ENCODE data around the gene SLK. TPM values are rescaled to one million over a fixed set of nuclear protein-coding genes. Genes with fewer than 3 reads are reported as not detected.

The SLK gene
- 36.3 TPM in 2 replicates for total RNA-seq (2013; cell fraction: nucleolus; rRNA removed)
- total RNA-seq (2014; rRNA removed) (15.1 and 16.8 TPM in 2 replicates), total RNA-seq (2014; rRNA removed; fragmentation: Illumina TruSeq; extraction: Trizol) (24.2 and 27.0 TPM in 2 replicates), total RNA-seq (2021) (15.0 and 17.5 TPM in 2 replicates), polyA plus RNA-seq (2011; rRNA removed) (12.8 and 21.1 TPM in 2 replicates), polyA plus RNA-seq (2014; fragmentation: Illumina TruSeq; extraction: Trizol) (16.8 and 20.8 TPM in 2 replicates), polyA plus RNA-seq (2014; fragmentation: Nextera tagmentation; extraction: Ambion mirVana) (1 to 10 TPM; 6.0 to 6.4 TPM), polyA plus RNA-seq (2014; rRNA removed) (7.4 and 9.3 TPM in 2 replicates), polyA plus RNA-seq (2016; fragmentation: Nextera tagmentation; extraction: Ambion mirVana) (1 to 10 TPM; 2.5 to 3.4 TPM), polyA minus RNA-seq (2011; rRNA and poly(A)+ RNA removed) (8.0 and 10.5 TPM in 2 replicates), Bru-seq, nascent RNA (percentile 83 among the genes with signal in this experiment), BruChase-seq, experiment 1, labeled RNA remaining after a 6-hour chase (percentile 82 among the genes with signal in this experiment), BruChase-seq, experiment 2, labeled RNA remaining after a 2-hour chase (percentile 88 among the genes with signal in this experiment)
- polyA plus RNA-seq (2011; ENCODE audit: low read depth), result 4.9 TPM
- 3.3 and 3.8 TPM in 2 replicates for polyA plus RNA-seq (2011; cell fraction: cytosol; rRNA removed)
- 9.1 and 11.5 TPM in 2 replicates for polyA plus RNA-seq (2011; cell fraction: nucleus; rRNA removed)
- polyA plus RNA-seq (2012), result 6.0 and 9.6 TPM in 2 replicates
- polyA minus RNA-seq (2011; cell fraction: cytosol; rRNA and poly(A)+ RNA removed), result 6.9 and 12.6 TPM in 2 replicates
- 6.3 and 8.2 TPM in 2 replicates for polyA minus RNA-seq (2011; cell fraction: nucleus; rRNA and poly(A)+ RNA removed)
- long read RNA-seq, experiment 1, partial matches to known transcripts, result 5 of 8 reads
- long read RNA-seq, experiment 1, other reads (novel, unspliced or antisense), result 3 of 8 reads
- long read RNA-seq, experiment 2, partial matches to known transcripts, result 20 of 59 reads
- long read RNA-seq, experiment 2, other reads (novel, unspliced or antisense), result 39 of 59 reads

DNA sequence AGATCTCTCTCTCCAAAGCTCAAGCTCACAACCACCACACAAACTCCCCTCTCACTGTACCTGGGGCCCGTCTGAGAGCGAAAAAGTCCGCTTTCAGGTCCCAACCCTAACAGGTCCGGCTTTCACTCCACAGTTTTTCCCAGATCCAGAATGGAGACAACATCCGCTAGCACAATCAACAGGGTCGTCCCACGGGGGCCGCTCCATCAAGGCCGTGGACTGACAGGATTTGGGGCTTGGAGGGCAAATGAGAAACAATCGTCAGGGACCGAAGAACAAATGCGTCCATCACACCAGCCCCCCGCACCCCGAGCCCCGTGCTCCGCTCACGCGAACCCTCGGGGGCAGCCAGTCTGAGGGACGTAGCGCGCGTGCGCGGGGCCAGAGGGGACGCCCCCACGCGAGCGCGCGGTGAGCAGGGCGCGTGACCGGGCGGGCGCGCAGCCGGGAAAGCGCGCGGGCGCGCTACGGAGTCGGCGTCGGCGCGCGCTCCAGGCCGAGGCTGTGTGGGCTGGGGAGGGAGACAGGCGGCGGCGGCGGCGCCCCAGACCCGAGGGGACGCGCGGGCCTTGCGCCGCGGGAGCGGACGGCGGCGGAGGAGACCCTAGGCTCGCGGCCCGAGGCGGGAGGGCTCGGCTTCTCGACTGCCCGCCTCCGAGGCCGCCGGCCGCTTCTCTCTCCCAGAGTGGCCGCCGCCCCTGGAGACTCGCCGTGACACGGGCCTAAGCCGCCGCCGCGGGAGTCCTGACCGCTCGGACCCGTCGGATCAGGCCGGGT, at the start of gene SLK:
TSS of gene SLK (plus strand) at position 470 of the 777 bp plus-strand sequence. CDS start 606 bp downstream, outside the sequence.
- CTCF ChIA-PET, result interaction anchor here (0.9 kb wide), 1 partner anchor 157 kb away, joined by 3 read pairs; no protein-coding TSS in a partner anchor
- ATAC-seq, result peak; percentile 75
- SMC1A ChIA-PET (ENCODE audit: uncharacterized antibody, unreplicated experiment), result interaction anchor here (1.0 to 1.8 kb wide), 4 partner anchors 46 to 156 kb away, joined by 3 to 5 read pairs (median 4); no protein-coding TSS in a partner anchor
- Histone ChIP-seq H3K79me2 (ENCODE audit: control insufficient read depth, insufficient read depth, low read length) (peaks cover 41% of the 10 kb centered on the region), H4K20me1 (ENCODE audit: control insufficient read depth, insufficient read depth) (no peaks in the 10 kb centered on the region), H3K4me3 (peak within 1 kb of the TSS; percentile 87), H3K4me2 (ENCODE audit: control insufficient read depth, insufficient read depth) (peak within 1 kb of the TSS; percentile 93), H3K9me3 (replicated peaks; ENCODE audit: control insufficient read depth, insufficient read depth, low read length) (no peaks in the 10 kb centered on the region), H3K9ac (ENCODE audit: control insufficient read depth, insufficient read depth, low read length) (peak within 1 kb of the TSS; percentile 71), H3K27ac (ENCODE audit: control insufficient read depth, insufficient read depth) (peak within 1 kb of the TSS; percentile 77), H3K36me3 (ENCODE audit: control insufficient read depth in 2 of 2, insufficient read depth in 2 of 2, low read length in 1 of 2) (no peaks in the 10 kb centered on the region), H3K27me3 (replicated peaks in 1 of 2; ENCODE audit: control insufficient read depth in 2 of 2, insufficient read depth in 2 of 2, low read length in 1 of 2) (no peaks in the 10 kb centered on the region), H2AFZ (ENCODE audit: control insufficient read depth, low read depth, low read length) (peak within 1 kb of the TSS; percentile 92), H3K4me1 (ENCODE audit: control insufficient read depth, insufficient read depth, low read length) (no peaks in the 10 kb centered on the region; the same call in 1 of the 2 replicates)
- intact Hi-C loops (cut with micrococcal nuclease; ENCODE audit: unreplicated experiment), result loop anchor here (1.0 to 5.0 kb wide), 2 partner anchors 50 to 154 kb away; partner anchors contain the start of gene STN1
- no peak for DNase-seq (ENCODE audit: low read depth, low spot score)
- no TSS peak for BruUV-seq (replicated peaks)
- POLR2A ChIA-PET, result interaction anchor here (0.6 to 1.9 kb wide), 6 partner anchors 16 to 154 kb away, joined by 3 to 6 read pairs (median 4); partner anchors contain the start of gene STN1
- peak; percentile 13 for FAIRE-seq
- RAD21 ChIA-PET (ENCODE audit: unreplicated experiment), result interaction anchor here (0.5 to 0.8 kb wide), 2 partner anchors 23 to 59 kb away, joined by 3 to 4 read pairs; no protein-coding TSS in a partner anchor
- in situ Hi-C loops (cut with MboI), result loop anchor here (5.0 kb wide), 1 partner anchor 155 kb away; the partner anchor contains the start of gene SFR1
- under 1% methylated on average over 49 of the region's 92 CpGs for WGBS (ENCODE audit: insufficient coverage, insufficient replicate concordance, low lambda C conversion rate, missing lambda C conversion rate)
- TF ChIP-seq SREBF2 (IDR thresholded peaks at IDR 0.05; ENCODE audit: low read length) (no peak), NR2C2 (IDR thresholded peaks at IDR 0.05; ENCODE audit: borderline replicate concordance, control insufficient read depth, insufficient read length, low read depth) (no peak), POLR2A (IDR thresholded peaks at IDR 0.05; ENCODE audit: low read depth, low read length) (peak; percentile 92), BHLHE40 (IDR thresholded peaks at IDR 0.05; ENCODE audit: borderline replicate concordance in 1 of 2, low read depth in 2 of 2, low read length in 1 of 2) (peak; percentile 66 to 92; a peak in 3 of 4 replicates), MTA2 (IDR thresholded peaks at IDR 0.05; ENCODE audit: low read depth) (no peak; the same call in 1 of the 2 replicates), PAX5 (IDR thresholded peaks at IDR 0.05; ENCODE audit: borderline replicate concordance, low read depth, low read length) (peak; percentile 94), CREB1 (IDR thresholded peaks at IDR 0.05; ENCODE audit: low read depth) (no peak), CBFB (IDR thresholded peaks at IDR 0.05; ENCODE audit: low read depth) (0 out of 2 replicates have a peak, but pooled peaks have one; percentile 12), SMC3 (IDR thresholded peaks at IDR 0.05; ENCODE audit: borderline replicate concordance, low read length) (no peak), MEF2A (IDR thresholded peaks at IDR 0.05; ENCODE audit: insufficient read depth, low read depth, low read length) (no peak), NFYA (IDR thresholded peaks at IDR 0.05; ENCODE audit: borderline replicate concordance, low read depth, low read length) (no peak), HCFC1 (IDR thresholded peaks at IDR 0.05; ENCODE audit: low read length) (no peak; the same call in 1 of the 2 replicates), NFXL1 (IDR thresholded peaks at IDR 0.05; ENCODE audit: borderline replicate concordance) (peak; percentile 51; the same call in 1 of the 2 replicates)
- TF ChIP-seq, protein P1, sequence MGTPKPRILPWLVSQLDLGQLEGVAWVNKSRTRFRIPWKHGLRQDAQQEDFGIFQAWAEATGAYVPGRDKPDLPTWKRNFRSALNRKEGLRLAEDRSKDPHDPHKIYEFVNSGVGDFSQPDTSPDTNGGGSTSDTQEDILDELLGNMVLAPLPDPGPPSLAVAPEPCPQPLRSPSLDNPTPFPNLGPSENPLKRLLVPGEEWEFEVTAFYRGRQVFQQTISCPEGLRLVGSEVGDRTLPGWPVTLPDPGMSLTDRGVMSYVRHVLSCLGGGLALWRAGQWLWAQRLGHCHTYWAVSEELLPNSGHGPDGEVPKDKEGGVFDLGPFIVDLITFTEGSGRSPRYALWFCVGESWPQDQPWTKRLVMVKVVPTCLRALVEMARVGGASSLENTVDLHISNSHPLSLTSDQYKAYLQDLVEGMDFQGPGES (IDR thresholded peaks at IDR 0.05), result 0 out of 2 replicates have a peak, but pooled peaks have one; percentile 3
- TF ChIP-seq, protein P2, sequence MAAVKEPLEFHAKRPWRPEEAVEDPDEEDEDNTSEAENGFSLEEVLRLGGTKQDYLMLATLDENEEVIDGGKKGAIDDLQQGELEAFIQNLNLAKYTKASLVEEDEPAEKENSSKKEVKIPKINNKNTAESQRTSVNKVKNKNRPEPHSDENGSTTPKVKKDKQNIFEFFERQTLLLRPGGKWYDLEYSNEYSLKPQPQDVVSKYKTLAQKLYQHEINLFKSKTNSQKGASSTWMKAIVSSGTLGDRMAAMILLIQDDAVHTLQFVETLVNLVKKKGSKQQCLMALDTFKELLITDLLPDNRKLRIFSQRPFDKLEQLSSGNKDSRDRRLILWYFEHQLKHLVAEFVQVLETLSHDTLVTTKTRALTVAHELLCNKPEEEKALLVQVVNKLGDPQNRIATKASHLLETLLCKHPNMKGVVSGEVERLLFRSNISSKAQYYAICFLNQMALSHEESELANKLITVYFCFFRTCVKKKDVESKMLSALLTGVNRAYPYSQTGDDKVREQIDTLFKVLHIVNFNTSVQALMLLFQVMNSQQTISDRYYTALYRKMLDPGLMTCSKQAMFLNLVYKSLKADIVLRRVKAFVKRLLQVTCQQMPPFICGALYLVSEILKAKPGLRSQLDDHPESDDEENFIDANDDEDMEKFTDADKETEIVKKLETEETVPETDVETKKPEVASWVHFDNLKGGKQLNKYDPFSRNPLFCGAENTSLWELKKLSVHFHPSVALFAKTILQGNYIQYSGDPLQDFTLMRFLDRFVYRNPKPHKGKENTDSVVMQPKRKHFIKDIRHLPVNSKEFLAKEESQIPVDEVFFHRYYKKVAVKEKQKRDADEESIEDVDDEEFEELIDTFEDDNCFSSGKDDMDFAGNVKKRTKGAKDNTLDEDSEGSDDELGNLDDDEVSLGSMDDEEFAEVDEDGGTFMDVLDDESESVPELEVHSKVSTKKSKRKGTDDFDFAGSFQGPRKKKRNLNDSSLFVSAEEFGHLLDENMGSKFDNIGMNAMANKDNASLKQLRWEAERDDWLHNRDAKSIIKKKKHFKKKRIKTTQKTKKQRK (IDR thresholded peaks at IDR 0.05; ENCODE audit: low read depth, low read length), result no peak

Measured in GM12878 (cell line).